HG02840 (cell line): ENCODE measurements around the gene MTARC1.

Experiments used
- ATAC-seq: cut with Tn5 transposase; IDR thresholded peaks from one replicate; pipeline ENCODE4 v1.9.1; 2021; ENCODE audit warnings: mild to moderate bottlenecking, moderate library complexity, moderate number of reproducible peaks; ENCODE audit not compliant: unreplicated experiment, low FRiP score

The MTARC1 gene

DNA sequence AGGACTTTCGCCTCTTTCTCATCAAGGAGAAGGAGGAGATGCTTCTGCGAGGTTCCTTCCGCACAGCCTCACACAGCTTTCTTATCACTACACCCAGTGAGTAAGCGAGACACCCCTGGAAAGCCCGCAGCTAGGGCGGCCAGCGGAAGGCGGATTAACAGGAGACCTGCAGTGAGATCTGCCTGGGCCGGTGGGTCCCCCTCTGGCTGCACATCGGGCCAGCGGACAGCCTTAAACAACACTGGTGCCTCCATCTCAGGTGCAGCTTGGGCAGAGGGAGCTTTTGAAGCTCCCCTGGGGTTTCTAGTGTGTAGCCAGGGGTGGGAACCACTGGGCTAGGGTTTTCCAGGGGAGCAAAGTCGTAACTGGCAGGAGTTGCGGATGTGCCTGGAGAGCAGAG is 17.5 kb upstream of the MTARC1 start:
- no peak for ATAC-seq

DNA sequence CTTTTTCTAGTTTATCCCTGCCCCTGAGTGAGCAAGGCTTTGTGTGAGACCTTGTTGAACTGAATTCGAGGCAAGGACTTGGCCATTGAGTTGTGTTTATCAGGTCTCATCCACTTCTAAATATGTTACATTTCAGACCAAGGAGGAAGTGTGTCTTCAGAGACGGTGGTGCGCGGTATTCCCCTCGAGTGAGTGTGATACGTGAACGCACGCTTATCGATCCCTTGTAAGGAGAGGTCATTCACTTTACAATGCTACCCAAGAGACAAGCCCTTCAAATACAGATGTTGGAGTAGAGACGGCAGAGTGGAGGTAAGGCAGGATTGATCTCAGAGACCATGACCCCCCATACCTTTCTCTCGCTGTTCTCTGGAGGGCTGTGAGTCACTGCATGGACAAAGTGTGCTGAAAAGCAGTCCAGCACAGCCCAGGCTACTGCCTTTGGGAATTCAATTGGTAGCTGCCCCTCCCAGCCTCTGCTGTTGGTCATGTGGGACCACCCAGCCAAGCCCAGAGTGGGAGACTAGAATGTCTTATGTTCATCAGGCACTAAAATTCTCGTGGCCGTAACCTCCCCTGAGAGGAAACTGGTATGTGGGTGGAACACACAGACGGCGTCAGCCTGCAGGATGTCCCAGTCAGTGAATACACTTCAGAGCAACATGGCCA is 16.3 kb upstream of the MTARC1 start:
- no peak for ATAC-seq

DNA sequence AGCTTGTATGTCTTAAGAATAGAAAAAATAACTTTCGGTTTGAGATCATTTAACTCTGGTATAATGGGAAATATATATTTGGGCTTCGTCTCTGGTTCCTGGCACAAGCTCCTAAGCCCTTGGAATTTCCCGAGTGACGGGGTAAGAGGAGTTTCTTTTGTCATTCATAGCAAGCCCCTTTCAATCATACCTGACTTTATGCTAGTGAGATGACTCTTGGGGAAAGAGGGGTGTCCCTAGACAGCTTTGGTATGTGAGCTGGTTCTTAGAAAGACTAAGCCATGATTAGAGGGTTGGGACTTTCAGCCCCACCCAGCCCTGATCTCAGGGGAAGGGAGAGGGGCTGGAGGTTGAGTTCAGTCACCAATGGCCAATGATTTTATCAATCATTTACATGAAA is 13.9 kb upstream of the MTARC1 start:
- ATAC-seq: no peak

DNA sequence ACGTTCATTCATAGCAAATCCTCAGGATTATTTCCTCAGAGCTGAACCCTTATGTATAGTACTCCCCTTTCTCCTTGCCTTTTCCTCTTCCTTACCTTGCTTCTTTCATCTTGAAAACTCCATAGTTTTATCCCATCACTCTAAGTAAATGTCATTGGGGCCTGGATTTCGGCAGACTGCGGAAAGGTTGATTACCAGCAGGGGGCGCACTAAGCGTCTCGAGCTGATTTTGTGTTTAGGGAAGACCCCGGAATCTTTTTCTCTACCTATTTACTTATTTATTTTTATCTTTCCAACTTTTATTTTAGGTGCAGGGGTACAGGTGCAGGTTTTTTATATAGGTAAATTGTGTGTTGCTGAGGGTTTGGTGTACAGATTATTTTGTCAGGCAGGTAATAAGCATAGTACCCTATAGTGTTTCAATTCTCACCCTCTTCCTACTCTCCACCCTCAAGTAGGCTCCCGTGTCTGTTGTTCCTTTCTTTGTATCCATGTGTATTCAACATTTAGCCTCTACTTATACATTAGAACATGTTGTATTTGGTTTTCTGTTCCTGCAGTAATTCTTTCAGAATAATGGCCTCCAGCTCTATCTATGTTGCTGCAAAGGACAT is 11.4 kb upstream of the MTARC1 start:
- ATAC-seq: no peak

DNA sequence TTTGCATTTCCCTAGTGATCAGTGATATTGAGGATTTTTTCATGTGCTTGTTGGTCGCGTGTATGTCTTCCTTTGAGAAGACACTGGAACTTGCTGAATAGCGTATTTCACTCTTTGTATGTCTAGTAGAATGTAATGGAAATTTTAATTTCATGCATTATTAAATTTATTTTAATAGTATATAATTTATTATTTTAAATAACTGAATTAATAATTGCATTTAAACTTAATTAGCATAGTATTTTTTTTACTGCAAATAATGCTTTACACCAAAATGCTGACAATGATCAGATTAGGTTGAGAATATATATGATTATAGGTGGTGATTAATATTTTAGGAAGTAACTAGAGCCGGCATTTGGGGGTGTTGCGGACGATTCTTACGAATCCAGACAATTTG is 10.5 kb upstream of the MTARC1 start:
- no peak for ATAC-seq

DNA sequence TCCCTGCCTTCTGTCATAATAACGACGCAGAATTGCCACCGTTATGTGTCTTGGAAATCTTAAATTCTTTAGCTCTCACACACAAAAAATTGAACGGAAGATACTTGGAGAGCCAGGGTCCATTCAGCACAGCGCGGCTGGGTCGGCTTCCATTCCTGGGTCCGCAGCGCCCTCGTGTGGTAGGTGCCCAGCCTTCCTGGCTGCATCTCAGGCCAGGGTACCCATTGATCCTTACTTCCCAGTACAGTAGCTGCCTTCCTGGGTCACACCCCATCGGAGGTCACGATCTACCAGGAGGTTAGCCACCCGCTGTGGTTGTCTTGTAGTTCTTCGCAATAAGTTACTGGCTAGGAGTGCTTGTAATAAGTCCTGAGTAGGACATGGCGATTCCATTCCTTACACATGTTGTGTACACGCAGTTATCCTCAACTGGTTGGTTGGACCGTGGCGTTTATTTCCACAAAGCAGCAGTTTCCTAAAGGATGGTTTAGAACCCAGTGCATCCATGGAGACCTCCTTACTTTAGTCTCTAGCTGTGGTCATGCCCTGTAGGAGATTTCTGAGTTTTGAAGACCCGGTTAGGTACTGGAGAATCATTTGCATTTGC is 9.9 kb upstream of the MTARC1 start:
- no peak for ATAC-seq

DNA sequence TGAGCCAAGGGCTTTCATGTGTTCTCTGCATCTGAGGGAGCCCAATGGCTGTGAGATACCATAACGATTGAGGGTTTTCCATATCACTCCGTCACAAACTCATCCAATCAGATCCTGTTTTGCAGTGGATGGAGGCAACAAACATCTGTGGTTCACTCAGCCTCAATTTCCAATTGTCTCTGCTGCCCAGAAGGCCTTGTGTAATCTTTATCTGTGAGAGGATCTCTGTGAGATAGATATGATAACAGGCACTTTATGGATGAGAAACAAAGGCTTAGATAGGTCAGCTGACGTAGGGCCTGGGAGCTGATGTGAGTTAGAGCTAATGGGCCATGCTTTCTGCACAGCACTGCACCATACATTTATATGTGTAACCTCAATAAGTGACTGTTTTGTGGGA is 3.3 kb upstream of the MTARC1 start:
- ATAC-seq: no peak

DNA sequence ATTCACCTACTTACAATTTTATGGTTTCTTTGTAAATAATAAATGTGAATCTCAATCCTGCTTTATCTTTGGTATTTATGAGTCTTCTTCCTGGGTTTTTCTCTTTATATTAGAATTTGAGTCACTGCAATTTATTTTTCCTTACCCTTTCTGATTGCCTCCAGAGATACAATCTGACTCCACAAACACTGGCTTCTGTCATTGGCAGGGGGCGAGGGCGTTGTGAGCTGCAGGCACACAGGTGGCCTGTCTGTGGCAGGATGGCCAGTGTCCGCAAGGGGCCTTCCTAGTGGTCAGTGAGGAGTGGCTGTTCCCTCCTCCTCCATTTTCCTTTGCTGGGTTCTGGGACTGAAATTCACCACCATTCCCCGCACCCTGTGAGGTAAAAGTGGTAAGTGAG is 2.0 kb upstream of the MTARC1 start:
- ATAC-seq: no peak

DNA sequence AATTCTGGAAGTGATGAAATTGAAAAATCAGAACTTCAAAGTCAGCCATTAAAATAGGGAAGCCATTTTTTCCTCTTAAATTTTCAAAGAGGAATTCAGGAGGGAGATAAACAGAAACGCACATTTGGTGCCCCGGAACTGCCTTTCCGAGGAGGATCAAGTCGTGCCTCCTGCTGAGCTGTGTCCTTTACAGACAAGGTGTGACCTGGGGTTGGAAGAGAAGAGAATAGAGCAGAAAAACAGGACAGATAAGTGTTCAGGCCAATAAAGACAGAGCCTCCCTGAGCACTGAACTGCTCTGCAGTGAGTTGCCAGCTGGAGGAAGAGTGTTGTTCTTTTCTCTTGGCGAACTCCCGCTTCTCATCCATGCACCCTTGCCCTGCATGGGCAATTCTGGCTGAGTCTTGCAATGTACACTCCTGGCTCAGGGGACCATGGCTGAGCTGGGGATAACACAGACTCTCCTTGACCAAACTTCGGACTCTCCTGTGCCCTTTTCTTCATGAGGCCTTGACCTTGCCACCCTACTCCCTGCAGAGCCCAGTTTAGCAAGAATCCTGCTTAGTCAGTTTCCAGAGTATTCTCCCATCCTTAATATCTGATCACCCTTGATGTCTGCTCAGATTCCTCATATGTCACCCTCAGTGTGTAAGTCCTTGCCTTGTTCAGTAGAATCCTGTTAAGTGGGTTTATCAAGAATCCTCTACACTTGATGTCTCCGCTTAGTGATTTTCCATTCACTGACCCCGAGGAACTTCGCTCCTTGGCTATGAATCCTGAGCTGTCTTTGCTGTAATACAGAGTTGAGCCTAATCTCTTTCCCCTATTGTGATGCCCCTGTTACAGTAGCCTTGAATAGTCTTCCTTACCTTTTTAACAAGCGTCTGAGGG is 1.3 kb upstream of the MTARC1 start:
- no peak for ATAC-seq

DNA sequence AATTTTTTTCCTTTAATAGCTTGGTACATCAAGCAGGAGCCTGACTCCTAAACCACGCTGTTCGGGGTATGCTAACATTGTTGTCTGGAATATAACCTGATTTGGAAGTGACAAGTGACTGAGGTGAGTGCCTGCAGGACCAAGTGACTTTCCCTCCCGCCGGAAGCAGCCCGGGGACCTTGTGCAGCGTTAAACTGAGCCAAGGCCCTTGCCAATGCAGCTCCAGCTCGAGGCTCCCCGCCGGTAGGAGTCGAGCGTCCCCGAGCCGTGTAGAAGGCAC is 716 bp upstream of the MTARC1 start:
- no peak for ATAC-seq

DNA sequence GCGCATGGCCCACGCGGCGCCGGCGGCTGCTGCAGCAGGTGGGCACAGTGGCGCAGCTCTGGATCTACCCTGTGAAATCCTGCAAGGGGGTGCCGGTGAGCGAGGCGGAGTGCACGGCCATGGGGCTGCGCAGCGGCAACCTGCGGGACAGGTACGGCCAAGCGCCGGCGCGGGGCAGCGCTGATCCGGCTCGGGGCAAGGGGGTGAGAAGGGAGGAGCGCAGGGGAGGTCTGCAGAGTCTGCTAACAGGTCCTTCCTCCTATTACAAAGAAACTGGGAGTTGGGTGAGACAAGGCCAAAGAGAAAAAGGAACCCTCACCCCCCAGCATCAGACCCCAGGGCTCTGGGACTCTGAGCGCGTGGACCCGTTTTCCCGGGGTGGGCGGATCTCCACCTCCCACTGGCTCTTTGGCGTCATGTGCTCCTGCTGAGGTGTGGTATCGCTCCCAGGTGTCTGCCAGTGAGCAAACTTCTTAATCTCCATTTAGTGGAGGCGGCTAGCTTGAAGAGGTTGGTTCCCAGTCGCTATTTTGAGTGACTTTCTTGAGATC is 431 bp downstream of the MTARC1 start:
- no peak for ATAC-seq

DNA sequence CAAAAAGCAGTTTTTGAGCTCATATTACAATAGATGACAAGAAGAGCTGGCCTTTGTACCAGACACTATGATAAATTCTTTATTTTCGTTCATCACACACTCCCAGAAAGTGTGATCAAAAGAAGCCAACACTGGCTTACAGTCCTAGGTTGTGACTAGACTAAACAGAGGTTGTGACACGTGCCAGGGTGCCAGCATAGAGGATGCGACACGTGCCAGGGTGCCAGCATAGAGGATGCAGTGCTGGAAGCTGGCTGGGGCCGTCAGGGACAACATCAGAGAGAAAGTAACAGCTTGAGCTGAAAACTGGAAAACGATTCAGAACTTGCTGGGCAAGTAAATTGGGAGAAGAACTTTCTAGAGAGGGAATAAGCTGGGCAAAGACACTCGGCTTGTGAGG is 2.2 kb downstream of the MTARC1 start:
- no peak for ATAC-seq

DNA sequence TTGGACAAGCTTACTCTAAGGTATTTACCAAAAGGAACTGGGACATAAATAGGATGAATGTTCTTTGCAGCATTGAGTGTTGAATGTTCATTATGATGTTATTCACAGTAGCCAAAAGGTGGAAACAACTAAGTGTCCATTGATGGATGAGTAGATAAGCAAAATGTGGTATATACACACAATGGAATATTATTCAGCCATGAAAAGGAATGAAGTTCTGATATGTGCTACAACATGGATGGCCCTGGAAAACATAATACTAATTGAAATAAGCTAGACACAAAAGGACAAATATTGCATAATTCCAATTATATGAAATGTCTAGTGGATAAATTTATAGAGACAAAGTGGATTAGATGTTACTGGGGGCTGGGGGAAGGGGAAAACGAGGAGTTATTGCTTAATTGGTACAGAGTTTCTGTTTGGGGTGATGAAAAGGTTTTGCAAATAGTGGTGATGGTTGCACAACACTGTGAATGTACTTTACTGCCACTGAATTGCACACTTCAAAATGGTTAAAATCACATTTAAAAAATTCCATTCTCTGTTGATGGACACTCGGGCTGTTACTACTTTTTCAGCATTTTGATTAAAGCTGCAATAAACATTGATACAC is 2.9 kb downstream of the MTARC1 start:
- ATAC-seq: no peak

DNA sequence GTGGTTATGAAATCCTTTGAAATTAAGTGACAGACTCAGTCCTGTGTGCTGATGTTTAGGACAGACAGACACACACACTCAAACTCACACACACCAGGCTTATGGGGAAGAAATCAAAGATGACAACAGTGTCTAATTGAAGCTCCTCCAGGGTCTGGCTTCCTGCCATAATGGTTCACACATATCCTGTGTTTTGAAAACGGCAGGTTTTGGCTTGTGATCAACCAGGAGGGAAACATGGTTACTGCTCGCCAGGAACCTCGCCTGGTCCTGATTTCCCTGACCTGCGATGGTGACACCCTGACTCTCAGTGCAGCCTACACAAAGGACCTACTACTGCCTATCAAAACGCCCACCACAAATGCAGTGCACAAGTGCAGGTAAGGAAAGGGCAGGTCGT is 4.6 kb downstream of the MTARC1 start:
- ATAC-seq: no peak

DNA sequence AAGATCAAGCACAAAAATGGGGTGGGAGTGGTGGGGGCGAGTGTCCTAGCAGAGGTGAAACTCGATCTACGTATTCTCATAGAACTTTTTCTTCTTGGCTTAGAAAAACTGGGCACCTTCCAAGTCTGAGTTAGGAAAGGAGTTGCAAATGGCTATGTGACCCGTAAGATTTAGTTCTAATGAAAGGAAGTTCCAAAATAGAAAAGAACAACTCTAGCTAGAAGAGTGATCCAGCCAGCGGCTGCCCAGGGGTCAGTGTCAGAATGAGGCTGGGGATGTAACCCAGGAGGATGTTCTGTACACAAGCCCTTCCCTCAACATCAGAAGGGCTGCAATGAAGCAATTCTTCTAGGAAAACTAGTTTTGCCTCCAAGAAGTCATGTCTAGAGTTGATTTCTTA is 5.2 kb downstream of the MTARC1 start:
- ATAC-seq: no peak

DNA sequence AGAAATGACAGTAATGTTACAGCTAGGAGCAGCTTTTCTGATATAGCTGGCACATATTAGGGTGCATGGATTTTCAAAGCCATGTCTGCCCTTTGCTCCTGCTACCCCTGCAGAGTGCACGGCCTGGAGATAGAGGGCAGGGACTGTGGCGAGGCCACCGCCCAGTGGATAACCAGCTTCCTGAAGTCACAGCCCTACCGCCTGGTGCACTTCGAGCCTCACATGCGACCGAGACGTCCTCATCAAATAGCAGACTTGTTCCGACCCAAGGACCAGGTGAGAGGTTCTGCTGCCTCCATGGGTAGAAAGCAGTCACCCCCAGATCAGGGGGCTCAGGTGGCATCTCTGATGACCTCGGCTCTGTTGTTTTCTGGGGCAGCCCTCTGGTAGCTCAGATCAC is 9.8 kb downstream of the MTARC1 start:
- ATAC-seq: no peak

DNA sequence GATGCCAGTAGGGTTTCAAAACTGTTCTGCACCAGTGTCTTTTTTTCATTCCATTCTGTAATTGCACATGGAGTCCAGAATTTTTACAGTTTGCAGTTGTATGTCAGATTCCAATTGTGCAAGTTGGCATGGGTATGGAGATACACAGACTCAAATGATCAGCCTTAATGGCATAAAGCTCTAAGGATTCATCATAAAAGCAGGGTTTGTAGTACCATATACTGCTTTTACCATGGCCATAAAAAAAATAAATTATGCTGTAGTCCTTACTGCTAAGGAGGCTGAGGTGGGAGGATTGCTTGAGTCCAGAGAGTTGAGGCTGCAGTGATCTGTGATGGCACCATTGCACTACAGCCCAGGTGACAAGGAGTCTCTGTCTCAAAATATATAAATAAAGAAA is 10.3 kb downstream of the MTARC1 start:
- no peak for ATAC-seq

DNA sequence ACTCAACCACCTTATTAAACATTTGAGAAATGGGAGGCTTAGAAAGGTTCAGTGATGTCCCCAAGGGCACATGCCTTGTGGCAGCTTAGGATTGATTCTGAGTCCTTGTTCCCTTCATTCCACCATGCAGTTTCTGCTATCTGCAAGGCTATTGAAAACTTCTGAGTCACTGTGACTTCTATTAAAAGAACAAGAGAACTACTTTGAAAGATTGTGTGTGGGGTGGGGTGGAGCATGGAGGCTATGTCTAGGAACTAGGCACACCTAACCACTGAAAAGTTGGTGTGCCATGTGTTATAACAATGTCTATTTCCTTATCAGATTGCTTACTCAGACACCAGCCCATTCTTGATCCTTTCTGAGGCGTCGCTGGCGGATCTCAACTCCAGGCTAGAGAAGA is 10.8 kb downstream of the MTARC1 start:
- ATAC-seq: no peak

DNA sequence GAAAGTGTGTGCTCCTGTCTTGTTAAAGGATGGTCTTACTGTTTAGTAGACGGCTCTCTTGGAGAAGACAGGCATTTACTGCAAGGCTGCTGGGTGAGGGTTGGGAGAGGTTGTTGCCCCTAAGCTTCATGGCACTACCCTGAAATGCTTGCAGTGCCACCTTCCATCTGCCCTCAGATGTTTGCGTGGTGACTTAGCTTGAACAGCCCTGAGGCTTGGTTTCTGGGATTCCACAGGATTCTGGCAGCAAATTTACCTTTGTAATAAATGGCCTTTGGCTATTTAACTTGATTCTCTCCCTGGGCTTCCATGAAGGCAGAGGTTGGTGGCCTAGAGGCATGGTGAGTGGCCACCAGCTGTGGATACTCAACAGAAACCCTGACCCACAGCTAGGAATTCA is 11.6 kb downstream of the MTARC1 start:
- ATAC-seq: no peak

DNA sequence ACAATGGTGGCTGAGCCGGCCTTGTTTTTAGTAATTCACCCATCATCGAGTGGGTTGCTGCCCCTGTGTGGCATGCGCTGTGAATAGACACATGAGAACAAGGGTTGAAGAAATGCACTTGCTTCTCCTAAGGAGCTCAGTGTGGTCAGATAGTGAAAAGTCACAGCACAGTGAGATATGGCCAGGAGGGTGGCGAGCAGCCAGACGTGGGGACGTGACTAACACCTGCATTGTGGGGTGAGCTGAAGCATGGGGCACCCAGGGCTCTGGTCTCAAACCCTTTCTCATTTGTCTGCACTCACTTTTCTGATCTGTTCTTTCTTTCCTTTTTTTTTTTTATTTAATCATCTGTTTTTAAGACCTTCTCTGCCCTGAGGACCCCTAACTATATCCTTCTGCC is 13.5 kb downstream of the MTARC1 start:
- ATAC-seq: no peak
